DMS153 treated with DMSO at 0.1 percent for 48 hours (cell line): Measurements from ENCODE around the gene SRSF2.
"Not testable (repeated sequence)": the region's sequence is repeated elsewhere in the genome, so short reads cannot be mapped to it uniquely, and the experiment has no call there.

ENCODE experiments used
- DNase-seq: peaks from one replicate; lab custom pipeline; 2025; ENCODE audit not compliant: unreplicated experiment; lab: John Stamatoyannopoulos, UW

SRSF2 gene

GRCh38 chr17:76737082-76737675, at the start of gene SRSF2:
Gene SRSF2 (minus strand): TSS chr17:76737331. CDS start chr17:76737160, 171 bp downstream.
- DNase-seq: peak; percentile 99

GRCh38 chr17:76784926-76785325, 47.8 kb upstream of the SRSF2 start:
- DNase-seq: no peak

- DNase-seq: no peak
These were observed 46.0 kb upstream of the SRSF2 start for GRCh38 chr17:76783146-76783545.

- no peak for DNase-seq
These were observed 44.2 kb upstream of the SRSF2 start for GRCh38 chr17:76781056-76781982.

GRCh38 chr17:76775021-76775600, 38.0 kb upstream of the SRSF2 start:
- no peak for DNase-seq

GRCh38 chr17:76772842-76773525, 35.9 kb upstream of the SRSF2 start:
- no peak for DNase-seq

- no peak for DNase-seq
These were observed 21.4 kb upstream of the SRSF2 start for GRCh38 chr17:76758570-76758969.

GRCh38 chr17:76757256-76757655, 20.1 kb upstream of the SRSF2 start:
- DNase-seq: no peak

- no peak for DNase-seq
These were observed 18.2 kb upstream of the SRSF2 start for GRCh38 chr17:76755285-76755684.

- DNase-seq: no peak
These were observed 16.2 kb upstream of the SRSF2 start for GRCh38 chr17:76753061-76753961.

- DNase-seq: no peak
These were observed 14.9 kb upstream of the SRSF2 start for GRCh38 chr17:76752006-76752405.

GRCh38 chr17:76751416-76751993, 14.4 kb upstream of the SRSF2 start:
- DNase-seq: no peak

- no peak for DNase-seq
These were observed 11.5 kb upstream of the SRSF2 start for GRCh38 chr17:76748657-76749056.

- DNase-seq: no peak
These were observed 10.7 kb upstream of the SRSF2 start for GRCh38 chr17:76747716-76748363.

- not testable (repeated sequence) for DNase-seq
These were observed 8.7 kb upstream of the SRSF2 start for GRCh38 chr17:76745785-76746184.

- no peak for DNase-seq
These were observed 7.6 kb upstream of the SRSF2 start for GRCh38 chr17:76744747-76745146.

- DNase-seq: no peak
These were observed 5.8 kb upstream of the SRSF2 start for GRCh38 chr17:76742958-76743357.

- no peak for DNase-seq
These were observed 3.4 kb upstream of the SRSF2 start for GRCh38 chr17:76740329-76741118.
